IgD-negative memory B cell (primary cell): ENCODE data around the gene MTRF1L. TPM values are rescaled to one million over a fixed set of nuclear protein-coding genes. Genes with fewer than 3 reads are reported as not detected.
"Not testable (repeated sequence)": the region's sequence is repeated elsewhere in the genome, so short reads cannot be mapped to it uniquely, and the experiment has no call there.

Experiments
- H3K27ac Mint-ChIP-seq, 3 donors: one replicate each; pipeline ENCODE4 v1.8.0; 2020 to 2022; ENCODE audit warnings: mild to moderate bottlenecking in 3 of 3, mixed read lengths in 3 of 3, moderate library complexity in 1 of 3
- H3K27me3 Mint-ChIP-seq: one replicate; pipeline ENCODE4 v1.8.0; 2021; ENCODE audit warnings: mixed read lengths
- H3K36me3 Mint-ChIP-seq: one replicate; pipeline ENCODE4 v1.8.0; 2020; ENCODE audit warnings: mild to moderate bottlenecking, mixed read lengths
- H3K4me1 Mint-ChIP-seq, 3 donors: one replicate each; pipeline ENCODE4 v1.8.0; 2020 to 2022; ENCODE audit warnings: mixed read lengths in 3 of 3, mild to moderate bottlenecking in 1 of 3
- H3K4me3 Mint-ChIP-seq, 4 donors: one replicate each; pipeline ENCODE4 v1.8.0; 2020 to 2022; ENCODE audit warnings: mild to moderate bottlenecking in 4 of 4, mixed read lengths in 4 of 4, moderate library complexity in 3 of 4
- H3K9me3 Mint-ChIP-seq, 3 donors: one replicate each; pipeline ENCODE4 v1.8.0; 2020 to 2021; ENCODE audit warnings: mixed read lengths in 3 of 3, mild to moderate bottlenecking in 1 of 3
- polyA plus RNA-seq: library from polyadenylated mRNA; unstranded; fragments of 300-500 nt; fragmentation: Illumina TruSeq; gene quantifications from one replicate; pipeline ENCODE4 v1.2.3, GENCODE V29; 2021

MTRF1L gene
- polyA plus RNA-seq, 1 donor from 2014 or later, result 12.5 TPM

GRCh38 chr6:152985300-152985699, 17.2 kb downstream of the MTRF1L start:
- Mint-ChIP-seq H3K4me1 (peaks cover 25 to 32% (median 28%) of the 10 kb centered on the region in 3 donors), H3K27ac (peak overlapping the region in 2 of 3 donors; percentile 12 to 55), H3K4me3 (peak overlapping the region in 3 of 4 donors; percentile 23 to 100 (median 90))
- H3K9me3 Mint-ChIP-seq, H3K27me3 Mint-ChIP-seq, H3K36me3 Mint-ChIP-seq: not testable (repeated sequence)

- peak overlapping the region; percentile 90 to 100 (median 99) for H3K4me3 Mint-ChIP-seq
- peaks cover 4% of the 10 kb centered on the region for H3K36me3 Mint-ChIP-seq
- no peaks in the 10 kb centered on the region for H3K9me3 Mint-ChIP-seq
- peaks cover 26 to 35% (median 31%) of the 10 kb centered on the region in 3 donors for H3K4me1 Mint-ChIP-seq
- peak overlapping the region; percentile 89 to 99 (median 94) for H3K27ac Mint-ChIP-seq
- H3K27me3 Mint-ChIP-seq, result no peaks in the 10 kb centered on the region
Observed at GRCh38 chr6:152984513-152984872, 18.0 kb downstream of the MTRF1L start.

- H3K4me3 Mint-ChIP-seq, result peak overlapping the region; percentile 90 to 100 (median 99)
- H3K27ac Mint-ChIP-seq, result peak overlapping the region; percentile 89 to 99 (median 94)
- H3K4me1 Mint-ChIP-seq, result peaks cover 26 to 37% (median 31%) of the 10 kb centered on the region in 3 donors
- no peaks in the 10 kb centered on the region for H3K27me3 Mint-ChIP-seq
- peaks cover 4% of the 10 kb centered on the region for H3K36me3 Mint-ChIP-seq
- H3K9me3 Mint-ChIP-seq, result no peaks in the 10 kb centered on the region
Observed at GRCh38 chr6:152983637-152984512, 18.6 kb downstream of the MTRF1L start.

GRCh38 chr6:152982904-152983636, 19.4 kb downstream of the MTRF1L start, which contains the start of gene FBXO5:
FBXO5 (minus strand) TSS chr6:152983041; CDS start chr6:152982959, 82 bp downstream.
- no peaks in the 10 kb centered on the region for H3K27me3 Mint-ChIP-seq
- H3K4me1 Mint-ChIP-seq, result peaks cover 26 to 37% (median 34%) of the 10 kb centered on the region in 3 donors
- H3K27ac Mint-ChIP-seq, result peak within 1 kb of the TSS; percentile 89 to 99 (median 94)
- H3K9me3 Mint-ChIP-seq, result no peaks in the 10 kb centered on the region
- peak within 1 kb of the TSS; percentile 90 to 100 (median 99) for H3K4me3 Mint-ChIP-seq
- peaks cover 6% of the 10 kb centered on the region for H3K36me3 Mint-ChIP-seq

- Mint-ChIP-seq H3K4me3 (peak overlapping the region; percentile 90 to 100 (median 99)), H3K9me3 (no peaks in the 10 kb centered on the region), H3K27me3 (no peaks in the 10 kb centered on the region)
Observed at GRCh38 chr6:152981989-152982903, 20.3 kb downstream of the MTRF1L start.

GRCh38 chr6:152981219-152981618, 21.3 kb downstream of the MTRF1L start:
- Mint-ChIP-seq H3K36me3 (peaks cover 8% of the 10 kb centered on the region), H3K4me1 (peaks cover 22 to 33% (median 29%) of the 10 kb centered on the region in 3 donors), H3K27me3 (no peaks in the 10 kb centered on the region), H3K4me3 (peak overlapping the region in 2 of 4 donors; percentile 60 to 76), H3K9me3 (no peaks in the 10 kb centered on the region), H3K27ac (no peak overlapping the region)

More at GRCh38 chr6:152981989-152982903, 20.3 kb downstream of the MTRF1L start:
- Mint-ChIP-seq H3K36me3 (peaks cover 6% of the 10 kb centered on the region), H3K27ac (peak overlapping the region in 2 of 3 donors; percentile 52 to 55), H3K4me1 (peaks cover 26 to 37% (median 34%) of the 10 kb centered on the region in 3 donors)

GRCh38 chr6:152980656-152981055, 21.9 kb downstream of the MTRF1L start:
- peak overlapping the region in 2 of 4 donors; percentile 60 to 76 for H3K4me3 Mint-ChIP-seq
- H3K27ac Mint-ChIP-seq, result peak overlapping the region in 1 of 3 donors; percentile 5
- H3K4me1 Mint-ChIP-seq, result peaks cover 22 to 36% (median 30%) of the 10 kb centered on the region in 3 donors
- no peaks in the 10 kb centered on the region for H3K9me3 Mint-ChIP-seq
- no peaks in the 10 kb centered on the region for H3K27me3 Mint-ChIP-seq
- H3K36me3 Mint-ChIP-seq, result peaks cover 11% of the 10 kb centered on the region

- Mint-ChIP-seq H3K36me3 (peaks cover 17% of the 10 kb centered on the region), H3K27me3 (no peaks in the 10 kb centered on the region), H3K9me3 (peaks cover 0 to 4% (median 0%) of the 10 kb centered on the region in 3 donors), H3K27ac (no peak overlapping the region), H3K4me3 (peak overlapping the region in 1 of 4 donors; percentile 25), H3K4me1 (peaks cover 25 to 33% (median 31%) of the 10 kb centered on the region in 3 donors)
Observed at GRCh38 chr6:152979116-152979515, 23.4 kb downstream of the MTRF1L start.

- Mint-ChIP-seq H3K27me3 (no peaks in the 10 kb centered on the region), H3K36me3 (peaks cover 18% of the 10 kb centered on the region), H3K4me1 (peaks cover 22 to 31% (median 27%) of the 10 kb centered on the region in 3 donors)
Observed at GRCh38 chr6:152978058-152978457, 24.5 kb downstream of the MTRF1L start.

GRCh38 chr6:152977556-152977955, 25.0 kb downstream of the MTRF1L start:
- no peak overlapping the region for H3K27ac Mint-ChIP-seq
- peaks cover 0 to 4% (median 0%) of the 10 kb centered on the region in 3 donors for H3K9me3 Mint-ChIP-seq
- H3K27me3 Mint-ChIP-seq, result no peaks in the 10 kb centered on the region
- H3K4me3 Mint-ChIP-seq, result no peak overlapping the region
- H3K36me3 Mint-ChIP-seq, result peaks cover 22% of the 10 kb centered on the region
- H3K4me1 Mint-ChIP-seq, result peaks cover 22 to 30% (median 27%) of the 10 kb centered on the region in 3 donors

More at GRCh38 chr6:152978058-152978457, 24.5 kb downstream of the MTRF1L start:
- Mint-ChIP-seq H3K27ac (no peak overlapping the region), H3K9me3 (peaks cover 0 to 4% (median 0%) of the 10 kb centered on the region in 3 donors), H3K4me3 (no peak overlapping the region)

GRCh38 chr6:152976749-152977148, 25.8 kb downstream of the MTRF1L start:
- Mint-ChIP-seq H3K27me3 (no peaks in the 10 kb centered on the region), H3K27ac (no peak overlapping the region), H3K4me1 (peaks cover 22 to 27% (median 26%) of the 10 kb centered on the region in 3 donors), H3K36me3 (peaks cover 23% of the 10 kb centered on the region), H3K4me3 (peak overlapping the region in 1 of 4 donors; percentile 41), H3K9me3 (peaks cover 0 to 4% (median 0%) of the 10 kb centered on the region in 3 donors)

GRCh38 chr6:152975204-152975915, 27.1 kb downstream of the MTRF1L start:
- Mint-ChIP-seq H3K4me1 (peaks cover 12 to 17% (median 15%) of the 10 kb centered on the region in 3 donors), H3K9me3 (peaks cover 0 to 4% (median 0%) of the 10 kb centered on the region in 3 donors), H3K36me3 (peaks cover 26% of the 10 kb centered on the region), H3K27me3 (no peaks in the 10 kb centered on the region), H3K4me3 (peak overlapping the region in 3 of 4 donors; percentile 34 to 47 (median 42)), H3K27ac (no peak overlapping the region)

GRCh38 chr6:152973916-152974315, 28.6 kb downstream of the MTRF1L start:
- peaks cover 2 to 14% (median 4%) of the 10 kb centered on the region in 3 donors for H3K9me3 Mint-ChIP-seq
- H3K27ac Mint-ChIP-seq, result no peak overlapping the region
- peak overlapping the region in 1 of 4 donors; percentile 63 for H3K4me3 Mint-ChIP-seq
- H3K36me3 Mint-ChIP-seq, result peaks cover 34% of the 10 kb centered on the region
- H3K4me1 Mint-ChIP-seq, result peaks cover 8 to 11% (median 11%) of the 10 kb centered on the region in 3 donors
- no peaks in the 10 kb centered on the region for H3K27me3 Mint-ChIP-seq
